Stomach smooth muscle (tissue), 2 donors: ENCODE results near the gene NFS1.

Experiments
- H3K27ac ChIP-seq: one replicate; pipeline ENCODE4 v1.7.0; 2013; ENCODE audit warnings: mild to moderate bottlenecking, low read length, inconsistent platforms
- H3K27me3 ChIP-seq, 2 donors: one replicate each; pipeline ENCODE4 v1.7.0; 2013; ENCODE audit warnings: low read length in 2 of 2; ENCODE audit not compliant: insufficient read depth in 2 of 2, control insufficient read depth in 1 of 2
- H3K36me3 ChIP-seq, 2 donors: one replicate each; pipeline ENCODE4 v1.7.0; 2013; ENCODE audit warnings: low read length in 2 of 2; ENCODE audit not compliant: control insufficient read depth in 2 of 2, insufficient read depth in 2 of 2
- H3K4me1 ChIP-seq: one replicate; pipeline ENCODE4 v1.7.0; 2013; ENCODE audit warnings: low read length; ENCODE audit not compliant: control insufficient read depth, insufficient read depth
- H3K4me3 ChIP-seq, 2 donors: one replicate each; pipeline ENCODE4 v1.7.0; 2013; ENCODE audit warnings: low read length in 2 of 2
- H3K9ac ChIP-seq, 2 donors: one replicate each; pipeline ENCODE4 v1.7.0; 2013; ENCODE audit warnings: low read length in 2 of 2, mild to moderate bottlenecking in 1 of 2
- H3K9me3 ChIP-seq, 2 donors: one replicate each; pipeline ENCODE4 v1.7.0; 2013; ENCODE audit warnings: low read length in 2 of 2; ENCODE audit not compliant: control insufficient read depth in 2 of 2
- donor health status: healthy.
- donor health status: Pancreatic carcinoma.

NFS1 gene

DNA sequence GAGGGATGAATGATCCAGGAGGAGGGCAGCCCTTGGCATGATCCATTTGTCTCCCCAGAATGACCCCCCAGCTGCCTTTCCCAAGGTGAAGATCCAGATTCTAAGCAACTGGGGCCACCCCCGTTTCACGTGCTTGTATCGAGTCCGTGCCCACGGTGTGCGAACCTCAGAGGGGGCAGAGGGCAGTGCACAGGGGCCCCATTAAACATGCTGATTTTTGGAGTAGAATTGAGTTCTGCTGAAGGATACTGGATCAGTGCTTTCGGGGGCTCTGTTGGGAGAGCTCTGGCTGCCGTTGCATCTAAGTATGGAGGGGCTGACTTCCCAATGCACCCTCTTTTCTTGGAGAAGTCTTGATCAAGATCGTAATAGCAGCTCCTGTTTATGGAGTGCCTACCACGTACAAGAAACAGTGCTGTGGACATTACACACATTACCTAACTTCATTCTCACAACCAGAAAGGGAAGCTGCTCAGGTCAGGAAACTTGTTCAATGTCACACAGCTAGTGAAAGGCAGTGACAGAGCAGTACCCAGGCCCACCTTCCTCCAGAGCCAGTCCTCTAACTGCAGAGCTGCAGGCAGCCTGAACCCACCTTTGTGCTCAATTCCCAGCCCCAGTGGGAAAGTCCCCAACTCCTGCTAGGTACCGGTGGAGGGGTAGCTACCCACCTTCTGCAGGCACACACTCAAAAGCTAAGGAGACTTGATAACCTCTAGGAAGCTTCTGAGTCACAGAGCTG is 78.2 kb downstream of the NFS1 start:
- peaks cover 27% of the 10 kb centered on the region for H3K4me1 ChIP-seq
- no peak overlapping the region for H3K27ac ChIP-seq
- H3K9me3 ChIP-seq: no peaks in the 10 kb centered on the region

DNA sequence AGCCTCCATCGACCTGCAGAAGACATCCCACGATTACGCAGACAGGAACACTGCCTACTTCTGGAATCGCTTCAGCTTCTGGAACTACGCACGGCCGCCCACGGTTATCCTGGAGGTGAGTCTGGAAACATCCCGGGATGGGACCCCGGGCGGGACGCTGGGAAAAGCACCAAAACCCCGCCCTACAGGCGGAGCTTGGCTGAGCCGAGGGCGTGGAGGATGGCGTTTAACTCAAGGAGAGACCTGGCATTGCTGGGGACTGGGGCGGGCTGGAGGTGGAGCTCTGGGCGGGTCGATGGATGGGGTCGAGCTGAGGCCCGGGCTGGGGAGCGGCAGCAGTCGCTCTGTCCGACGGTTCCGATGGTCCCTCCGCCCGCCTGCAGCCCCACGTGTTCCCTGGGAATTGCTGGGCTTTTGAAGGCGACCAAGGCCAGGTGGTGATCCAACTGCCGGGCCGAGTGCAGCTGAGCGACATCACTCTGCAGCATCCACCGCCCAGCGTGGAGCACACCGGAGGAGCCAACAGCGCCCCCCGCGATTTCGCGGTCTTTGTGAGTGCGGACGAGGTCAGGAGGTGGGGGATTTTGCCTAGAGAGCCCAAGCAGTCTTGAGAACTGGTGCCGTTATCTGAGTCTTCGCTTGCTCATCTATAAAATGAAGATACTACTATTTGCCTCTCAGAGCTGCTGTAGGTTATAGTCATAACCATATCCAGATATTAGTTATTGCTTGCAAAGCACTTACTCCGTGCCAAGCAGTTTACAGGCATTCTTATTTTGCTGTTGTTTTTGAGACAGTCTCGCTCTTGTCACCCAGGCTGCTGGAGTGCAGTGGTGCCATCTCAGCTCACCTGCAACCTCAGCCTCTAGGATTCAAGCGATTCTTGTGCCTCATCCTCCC is 79.7 kb downstream of the NFS1 start:
- Histone ChIP-seq H3K27ac (no peak overlapping the region), H3K4me3 (peak overlapping the region; percentile 66 to 76), H3K9ac (no peak overlapping the region), H3K4me1 (peaks cover 34% of the 10 kb centered on the region), H3K9me3 (no peaks in the 10 kb centered on the region), H3K36me3 (peaks cover 4 to 7% of the 10 kb centered on the region in 2 donors), H3K27me3 (no peaks in the 10 kb centered on the region)

More for the DNA sequence above, 78.2 kb downstream of the NFS1 start:
- Histone ChIP-seq H3K27me3 (no peaks in the 10 kb centered on the region), H3K36me3 (peaks cover 12 to 16% of the 10 kb centered on the region in 2 donors), H3K4me3 (no peak overlapping the region), H3K9ac (no peak overlapping the region)

DNA sequence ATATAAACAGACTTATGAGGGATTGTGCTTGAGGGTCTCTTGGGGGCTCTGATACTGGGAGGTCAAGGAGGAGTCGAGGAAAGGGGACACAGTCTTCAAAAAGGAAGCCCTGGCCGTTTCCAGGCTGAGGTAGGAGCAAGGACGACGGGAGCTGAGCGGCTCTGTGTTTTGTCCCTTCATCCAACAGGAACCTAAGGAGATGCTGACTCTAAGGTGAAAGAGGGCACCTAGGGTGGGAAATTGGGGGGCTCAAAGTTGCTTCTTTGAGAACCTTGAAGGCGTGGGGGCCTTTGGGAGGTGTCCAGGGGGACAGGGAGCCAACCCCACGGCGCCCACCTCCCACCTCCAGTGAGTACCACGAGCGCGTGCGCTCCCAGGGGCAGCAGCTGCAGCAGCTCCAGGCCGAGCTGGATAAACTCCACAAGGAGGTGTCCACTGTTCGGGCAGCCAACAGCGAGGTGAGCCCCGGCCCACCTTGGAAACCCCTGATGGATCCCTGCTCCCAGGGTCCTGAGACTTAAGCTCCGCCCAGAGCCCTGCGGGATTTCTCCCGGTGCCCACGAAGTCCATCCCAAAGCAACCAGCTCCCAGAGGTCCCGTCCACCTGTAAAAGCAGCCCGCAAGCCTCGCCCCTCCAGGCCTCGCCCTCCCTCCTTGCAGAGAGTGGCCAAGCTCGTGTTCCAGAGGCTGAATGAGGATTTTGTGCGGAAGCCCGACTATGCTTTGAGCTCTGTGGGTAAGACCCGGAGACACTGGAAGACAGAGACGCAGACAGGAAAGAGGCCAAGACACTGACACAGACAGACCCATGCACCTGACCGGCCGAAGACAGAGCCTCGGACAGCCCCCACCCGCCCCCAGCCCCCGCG is 80.7 kb downstream of the NFS1 start:
- peak overlapping the region in 1 of 2 donors; percentile 55 for H3K9ac ChIP-seq
- no peak overlapping the region for H3K27ac ChIP-seq
- peaks cover 34% of the 10 kb centered on the region for H3K4me1 ChIP-seq

More for the DNA sequence above, 80.7 kb downstream of the NFS1 start:
- peaks cover 4 to 7% of the 10 kb centered on the region in 2 donors for H3K36me3 ChIP-seq
- peak overlapping the region; percentile 31 to 76 for H3K4me3 ChIP-seq
- H3K27me3 ChIP-seq: no peaks in the 10 kb centered on the region
- H3K9me3 ChIP-seq: no peaks in the 10 kb centered on the region
